Measurements from ENCODE around the gene HSD17B12.

DNA sequence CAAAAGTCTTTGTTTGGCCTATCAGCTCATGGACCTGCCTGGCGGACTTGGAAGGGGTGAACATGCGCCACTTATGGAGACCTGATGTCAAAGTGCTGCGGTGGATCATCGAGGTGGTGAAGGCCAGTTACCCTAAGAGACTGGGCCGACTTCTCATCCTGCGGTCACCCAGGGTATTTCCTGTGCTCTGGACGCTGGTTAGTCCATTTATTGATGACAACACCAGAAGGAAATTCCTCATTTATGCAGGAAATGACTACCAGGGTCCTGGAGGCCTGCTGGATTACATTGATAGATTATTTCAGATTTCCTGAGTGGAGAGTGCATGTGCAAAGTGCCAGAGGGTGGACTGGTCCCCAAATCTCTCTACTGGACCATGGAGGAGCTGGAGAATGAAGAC is 218.0 kb downstream of the HSD17B12 start:
- TF ChIP-seq SP4 (IDR thresholded peaks at IDR 0.05; ENCODE audit: low read length) (no peak), YY1 (IDR thresholded peaks at IDR 0.05; ENCODE audit: low read depth, low read length) (no peak), CBX5 (IDR thresholded peaks at IDR 0.05; ENCODE audit: low read depth, low read length) (no peak), POLR2A (IDR thresholded peaks at IDR 0.05; ENCODE audit: control extremely low read depth in 1 of 2, low read depth in 2 of 2, low read length in 2 of 2) (no peak), POLR2AphosphoS5 (IDR thresholded peaks at IDR 0.05; ENCODE audit: low read depth, low read length) (no peak), JUND (IDR thresholded peaks at IDR 0.05; ENCODE audit: low read length) (no peak), RNF2 (IDR thresholded peaks at IDR 0.05; ENCODE audit: borderline replicate concordance, low read depth, low read length, missing control alignments, poor library complexity, severe bottlenecking) (no peak), TEAD4 (IDR thresholded peaks at IDR 0.05; ENCODE audit: low read depth, low read length) (no peak), HDAC2 (IDR thresholded peaks at IDR 0.05; ENCODE audit: borderline replicate concordance in 1 of 2, low read depth in 2 of 2, low read length in 2 of 2) (no peak), EP300 (IDR thresholded peaks at IDR 0.05; ENCODE audit: borderline replicate concordance in 1 of 2, low read depth in 2 of 2, low read length in 2 of 2) (no peak)
- TF ChIP-seq, protein P1, sequence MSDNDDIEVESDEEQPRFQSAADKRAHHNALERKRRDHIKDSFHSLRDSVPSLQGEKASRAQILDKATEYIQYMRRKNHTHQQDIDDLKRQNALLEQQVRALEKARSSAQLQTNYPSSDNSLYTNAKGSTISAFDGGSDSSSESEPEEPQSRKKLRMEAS (IDR thresholded peaks at IDR 0.05): no peak
- TF ChIP-seq, protein P2, sequence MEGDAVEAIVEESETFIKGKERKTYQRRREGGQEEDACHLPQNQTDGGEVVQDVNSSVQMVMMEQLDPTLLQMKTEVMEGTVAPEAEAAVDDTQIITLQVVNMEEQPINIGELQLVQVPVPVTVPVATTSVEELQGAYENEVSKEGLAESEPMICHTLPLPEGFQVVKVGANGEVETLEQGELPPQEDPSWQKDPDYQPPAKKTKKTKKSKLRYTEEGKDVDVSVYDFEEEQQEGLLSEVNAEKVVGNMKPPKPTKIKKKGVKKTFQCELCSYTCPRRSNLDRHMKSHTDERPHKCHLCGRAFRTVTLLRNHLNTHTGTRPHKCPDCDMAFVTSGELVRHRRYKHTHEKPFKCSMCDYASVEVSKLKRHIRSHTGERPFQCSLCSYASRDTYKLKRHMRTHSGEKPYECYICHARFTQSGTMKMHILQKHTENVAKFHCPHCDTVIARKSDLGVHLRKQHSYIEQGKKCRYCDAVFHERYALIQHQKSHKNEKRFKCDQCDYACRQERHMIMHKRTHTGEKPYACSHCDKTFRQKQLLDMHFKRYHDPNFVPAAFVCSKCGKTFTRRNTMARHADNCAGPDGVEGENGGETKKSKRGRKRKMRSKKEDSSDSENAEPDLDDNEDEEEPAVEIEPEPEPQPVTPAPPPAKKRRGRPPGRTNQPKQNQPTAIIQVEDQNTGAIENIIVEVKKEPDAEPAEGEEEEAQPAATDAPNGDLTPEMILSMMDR (IDR thresholded peaks at IDR 0.05; ENCODE audit: control extremely low read depth in 1 of 3, insufficient read depth in 1 of 3, low read depth in 1 of 3, low read length in 3 of 3): no peak

Measured in H1 (cell line).